Measurements from ENCODE around the gene DOP1A. TPM values are rescaled to one million over a fixed set of nuclear protein-coding genes. Genes with fewer than 3 reads are reported as not detected.

The DOP1A gene
- total and polyA plus RNA-seq, 2 experiments from 2014 or later, result 4.5 to 26.0 TPM

DNA sequence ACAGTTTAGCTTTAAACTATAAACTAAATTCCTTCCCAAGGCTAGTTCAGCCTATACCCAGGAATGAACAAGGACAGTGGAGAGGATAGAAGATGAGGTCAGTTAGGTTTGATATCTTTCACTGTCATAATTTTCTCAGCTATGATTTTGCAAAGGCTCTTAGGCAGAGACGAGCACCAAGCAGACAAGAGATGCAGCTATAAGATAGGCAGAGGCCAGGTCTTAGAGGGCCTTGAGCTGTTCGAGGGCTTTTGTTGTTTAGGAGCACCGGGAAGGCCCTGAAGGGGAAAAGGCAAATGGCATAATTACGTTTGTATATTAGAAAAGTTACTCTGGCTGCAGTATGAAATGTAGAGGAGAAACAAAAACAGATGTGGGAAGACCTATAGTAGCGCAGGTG lies 59.8 kb downstream of the DOP1A start:
- no peaks in the 10 kb centered on the region for H3K27me3 ChIP-seq
- H3K27ac ChIP-seq, result no peak overlapping the region
- H3K9me3 ChIP-seq (ENCODE audit: low read depth), result no peaks in the 10 kb centered on the region
- TF ChIP-seq, protein P1, sequence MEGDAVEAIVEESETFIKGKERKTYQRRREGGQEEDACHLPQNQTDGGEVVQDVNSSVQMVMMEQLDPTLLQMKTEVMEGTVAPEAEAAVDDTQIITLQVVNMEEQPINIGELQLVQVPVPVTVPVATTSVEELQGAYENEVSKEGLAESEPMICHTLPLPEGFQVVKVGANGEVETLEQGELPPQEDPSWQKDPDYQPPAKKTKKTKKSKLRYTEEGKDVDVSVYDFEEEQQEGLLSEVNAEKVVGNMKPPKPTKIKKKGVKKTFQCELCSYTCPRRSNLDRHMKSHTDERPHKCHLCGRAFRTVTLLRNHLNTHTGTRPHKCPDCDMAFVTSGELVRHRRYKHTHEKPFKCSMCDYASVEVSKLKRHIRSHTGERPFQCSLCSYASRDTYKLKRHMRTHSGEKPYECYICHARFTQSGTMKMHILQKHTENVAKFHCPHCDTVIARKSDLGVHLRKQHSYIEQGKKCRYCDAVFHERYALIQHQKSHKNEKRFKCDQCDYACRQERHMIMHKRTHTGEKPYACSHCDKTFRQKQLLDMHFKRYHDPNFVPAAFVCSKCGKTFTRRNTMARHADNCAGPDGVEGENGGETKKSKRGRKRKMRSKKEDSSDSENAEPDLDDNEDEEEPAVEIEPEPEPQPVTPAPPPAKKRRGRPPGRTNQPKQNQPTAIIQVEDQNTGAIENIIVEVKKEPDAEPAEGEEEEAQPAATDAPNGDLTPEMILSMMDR (IDR thresholded peaks at IDR 0.05; ENCODE audit: low read depth, low read length), result no peak
- H3K36me3 ChIP-seq, result peaks cover 50% of the 10 kb centered on the region
- peaks cover 7% of the 10 kb centered on the region for H3K4me1 ChIP-seq (ENCODE audit: low read depth)
- no peak for DNase-seq (ENCODE audit: low read depth in 1 of 2, low spot score in 1 of 2)
- H3K4me3 ChIP-seq, result no peak overlapping the region

DNA sequence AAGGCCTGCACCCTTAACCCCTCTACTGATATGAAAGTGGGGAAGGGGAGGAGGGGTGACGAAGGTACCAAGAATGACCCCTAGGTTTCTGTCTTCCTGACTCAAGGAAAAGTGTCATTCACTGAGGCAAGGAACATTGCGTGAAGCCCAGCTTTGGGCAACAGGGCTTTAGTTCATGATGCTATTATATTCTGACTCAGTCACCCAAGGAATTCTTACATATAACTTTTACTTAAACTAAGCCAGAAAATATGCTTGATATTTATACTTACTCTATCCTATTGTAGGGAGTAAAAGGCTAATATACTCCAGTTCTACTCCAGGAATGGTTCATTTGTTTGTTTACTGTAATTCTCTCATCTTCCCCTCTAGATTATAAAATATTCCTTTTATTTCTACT lies 60.5 kb downstream of the DOP1A start:
- DNase-seq (ENCODE audit: low read depth in 1 of 2, low spot score in 1 of 2), result no peak
- Histone ChIP-seq H3K9me3 (ENCODE audit: low read depth) (no peaks in the 10 kb centered on the region), H3K27me3 (no peaks in the 10 kb centered on the region), H3K36me3 (peaks cover 46% of the 10 kb centered on the region), H3K4me1 (ENCODE audit: low read depth) (peaks cover 7% of the 10 kb centered on the region), H3K27ac (no peak overlapping the region), H3K4me3 (no peak overlapping the region)
- TF ChIP-seq, protein P1 (IDR thresholded peaks at IDR 0.05; ENCODE audit: low read depth, low read length), result no peak

DNA sequence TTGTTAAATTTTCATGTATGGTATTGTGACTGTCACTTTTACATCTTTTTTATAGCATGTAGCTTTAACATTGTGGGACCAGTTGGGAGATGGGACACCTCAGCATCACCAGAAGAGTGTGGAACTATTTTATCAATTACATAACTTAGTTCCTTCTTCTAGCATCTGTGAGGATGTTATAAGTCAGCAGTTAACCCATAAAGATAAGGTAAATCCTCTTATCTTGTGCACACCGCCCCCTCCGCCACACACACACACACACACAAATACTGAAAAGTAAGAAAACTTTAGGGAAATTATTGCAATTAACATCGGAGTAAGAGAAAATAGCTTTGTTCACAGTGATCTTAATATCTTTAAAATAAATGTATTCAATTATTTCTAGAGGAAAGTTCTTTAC lies 64.7 kb downstream of the DOP1A start:
- TF ChIP-seq, protein P1 (IDR thresholded peaks at IDR 0.05; ENCODE audit: low read depth, low read length), result no peak
- Histone ChIP-seq H3K9me3 (ENCODE audit: low read depth) (no peaks in the 10 kb centered on the region), H3K27me3 (no peaks in the 10 kb centered on the region), H3K36me3 (peaks cover 61% of the 10 kb centered on the region), H3K4me1 (ENCODE audit: low read depth) (no peaks in the 10 kb centered on the region), H3K27ac (no peak overlapping the region), H3K4me3 (no peak overlapping the region)
- DNase-seq (ENCODE audit: low read depth in 1 of 2, low spot score in 1 of 2), result no peak

DNA sequence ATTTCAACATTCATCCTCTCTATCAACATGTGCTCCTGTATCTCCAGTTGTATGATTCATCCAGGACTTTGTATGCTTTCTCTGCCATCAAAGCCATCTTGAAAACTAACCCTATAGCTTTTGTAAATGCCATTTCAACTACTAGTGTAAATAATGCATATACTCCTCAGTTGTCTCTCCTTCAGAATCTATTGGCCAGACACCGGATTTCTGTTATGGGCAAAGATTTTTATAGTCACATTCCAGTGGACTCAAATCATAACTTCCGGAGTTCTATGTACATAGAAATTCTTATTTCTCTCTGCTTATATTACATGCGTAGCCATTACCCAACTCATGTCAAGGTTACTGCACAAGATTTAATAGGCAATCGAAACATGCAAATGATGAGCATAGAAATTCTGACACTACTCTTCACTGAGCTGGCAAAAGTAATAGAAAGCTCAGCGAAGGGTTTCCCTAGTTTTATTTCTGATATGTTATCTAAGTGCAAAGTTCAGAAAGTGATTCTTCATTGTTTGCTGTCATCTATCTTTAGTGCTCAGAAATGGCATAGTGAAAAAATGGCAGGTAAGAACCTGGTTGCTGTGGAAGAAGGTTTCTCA lies 70.7 kb downstream of the DOP1A start:
- no peaks in the 10 kb centered on the region for H3K27me3 ChIP-seq
- TF ChIP-seq, protein P1 (IDR thresholded peaks at IDR 0.05; ENCODE audit: low read depth, low read length), result no peak
- H3K4me3 ChIP-seq, result no peak overlapping the region
- H3K4me1 ChIP-seq (ENCODE audit: low read depth), result no peaks in the 10 kb centered on the region
- no peaks in the 10 kb centered on the region for H3K9me3 ChIP-seq (ENCODE audit: low read depth)
- no peak for DNase-seq (ENCODE audit: low read depth in 1 of 2, low spot score in 1 of 2)
- no peak overlapping the region for H3K27ac ChIP-seq
- peaks cover 64% of the 10 kb centered on the region for H3K36me3 ChIP-seq

DNA sequence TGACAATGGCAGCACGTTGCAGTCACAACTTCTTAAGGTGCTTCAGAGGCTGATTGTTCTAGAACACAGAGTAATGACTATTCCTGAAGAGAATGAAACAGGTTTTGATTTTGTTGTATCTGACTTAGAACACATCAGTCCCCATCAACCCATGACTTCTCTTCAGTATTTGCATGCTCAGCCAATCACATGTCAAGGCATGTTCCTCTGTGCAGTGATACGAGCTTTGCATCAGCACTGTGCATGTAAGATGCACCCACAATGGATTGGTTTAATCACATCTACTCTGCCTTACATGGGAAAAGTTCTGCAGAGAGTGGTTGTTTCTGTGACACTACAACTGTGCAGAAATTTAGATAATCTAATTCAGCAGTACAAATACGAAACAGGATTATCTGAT lies 71.3 kb downstream of the DOP1A start:
- H3K36me3 ChIP-seq, result peaks cover 68% of the 10 kb centered on the region
- DNase-seq (ENCODE audit: low read depth in 1 of 2, low spot score in 1 of 2), result no peak
- no peak overlapping the region for H3K4me3 ChIP-seq
- H3K9me3 ChIP-seq (ENCODE audit: low read depth), result no peaks in the 10 kb centered on the region
- TF ChIP-seq, protein P1 (IDR thresholded peaks at IDR 0.05; ENCODE audit: low read depth, low read length), result no peak
- no peaks in the 10 kb centered on the region for H3K27me3 ChIP-seq
- H3K27ac ChIP-seq, result no peak overlapping the region
- no peaks in the 10 kb centered on the region for H3K4me1 ChIP-seq (ENCODE audit: low read depth)
